KOPT-K1 (cell line): ENCODE data around the gene ACAP3.

ENCODE experiments used
- H3K27ac ChIP-seq: fragments of 200-600 bp; sonication (generic); 2 replicates; pipeline ENCODE4 v1.5.1; 2016; ENCODE audit warnings: antibody characterized with exemption, mild to moderate bottlenecking, low read depth, low read length; ENCODE audit not compliant: poor library complexity, severe bottlenecking
- H3K36me3 ChIP-seq: fragments of 200-600 bp; sonication (generic); 2 replicates; pipeline ENCODE4 v1.5.1; 2017; ENCODE audit warnings: antibody characterized with exemption, mild to moderate bottlenecking, low read length, moderate library complexity; ENCODE audit not compliant: insufficient read depth
- H3K9me3 ChIP-seq: fragments of 200-600 bp; sonication (generic); 2 replicates; pipeline ENCODE4 v1.5.1; 2017; ENCODE audit warnings: antibody characterized with exemption, low read length, mild to moderate bottlenecking; ENCODE audit not compliant: insufficient read depth, poor library complexity, severe bottlenecking

The ACAP3 gene

GRCh38 chr1:1336931-1337792, 29.4 kb upstream of the ACAP3 start:
- peaks cover 28% of the 10 kb centered on the region; the same call in 1 of the 2 replicates for H3K36me3 ChIP-seq
- no peak overlapping the region for H3K27ac ChIP-seq
- H3K9me3 ChIP-seq: no peaks in the 10 kb centered on the region

GRCh38 chr1:1336446-1336845, 28.7 kb upstream of the ACAP3 start:
- Histone ChIP-seq H3K36me3 (peaks cover 24% of the 10 kb centered on the region; the same call in 1 of the 2 replicates), H3K27ac (no peak overlapping the region), H3K9me3 (no peaks in the 10 kb centered on the region)

GRCh38 chr1:1335792-1336248, 28.1 kb upstream of the ACAP3 start:
- peaks cover 18% of the 10 kb centered on the region; the same call in 1 of the 2 replicates for H3K36me3 ChIP-seq
- no peaks in the 10 kb centered on the region for H3K9me3 ChIP-seq

GRCh38 chr1:1335283-1335682, 27.6 kb upstream of the ACAP3 start:
- Histone ChIP-seq H3K36me3 (peaks cover 16% of the 10 kb centered on the region; the same call in 1 of the 2 replicates), H3K9me3 (no peaks in the 10 kb centered on the region), H3K27ac (no peak overlapping the region)

More at GRCh38 chr1:1335792-1336248, 28.1 kb upstream of the ACAP3 start:
- no peak overlapping the region for H3K27ac ChIP-seq

DNA sequence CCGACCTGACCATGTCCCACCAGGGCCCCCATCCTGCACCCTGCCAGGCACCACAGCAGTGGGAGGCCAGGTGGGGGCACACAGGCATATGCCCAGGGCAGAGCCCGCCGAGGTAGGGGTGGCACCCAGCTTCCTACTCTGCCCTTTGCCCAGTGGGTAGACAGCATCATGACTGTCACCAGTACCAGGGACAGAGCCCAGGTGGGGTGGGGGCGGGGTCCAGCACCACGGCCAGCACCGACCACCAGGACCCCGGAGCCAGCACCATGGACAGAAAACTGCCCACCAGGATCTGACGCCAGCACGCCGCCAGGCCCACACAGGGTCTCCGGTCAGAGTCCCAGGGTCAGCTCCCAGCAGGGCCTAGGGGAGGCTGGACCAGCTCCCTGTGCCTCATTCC, 27.1 kb upstream of the ACAP3 start:
- peaks cover 13% of the 10 kb centered on the region; the same call in 1 of the 2 replicates for H3K36me3 ChIP-seq
- H3K9me3 ChIP-seq: peaks cover 4% of the 10 kb centered on the region
- H3K27ac ChIP-seq: no peak overlapping the region

GRCh38 chr1:1333551-1334241, 26.0 kb upstream of the ACAP3 start:
- peaks cover 4% of the 10 kb centered on the region for H3K9me3 ChIP-seq
- no peak overlapping the region for H3K27ac ChIP-seq
- H3K36me3 ChIP-seq: peaks cover 9% of the 10 kb centered on the region; the same call in 1 of the 2 replicates

- Histone ChIP-seq H3K9me3 (peaks cover 4% of the 10 kb centered on the region), H3K27ac (no peak overlapping the region), H3K36me3 (peaks cover 5% of the 10 kb centered on the region; the same call in 1 of the 2 replicates)
Observed at GRCh38 chr1:1332774-1333480, 25.2 kb upstream of the ACAP3 start.

DNA sequence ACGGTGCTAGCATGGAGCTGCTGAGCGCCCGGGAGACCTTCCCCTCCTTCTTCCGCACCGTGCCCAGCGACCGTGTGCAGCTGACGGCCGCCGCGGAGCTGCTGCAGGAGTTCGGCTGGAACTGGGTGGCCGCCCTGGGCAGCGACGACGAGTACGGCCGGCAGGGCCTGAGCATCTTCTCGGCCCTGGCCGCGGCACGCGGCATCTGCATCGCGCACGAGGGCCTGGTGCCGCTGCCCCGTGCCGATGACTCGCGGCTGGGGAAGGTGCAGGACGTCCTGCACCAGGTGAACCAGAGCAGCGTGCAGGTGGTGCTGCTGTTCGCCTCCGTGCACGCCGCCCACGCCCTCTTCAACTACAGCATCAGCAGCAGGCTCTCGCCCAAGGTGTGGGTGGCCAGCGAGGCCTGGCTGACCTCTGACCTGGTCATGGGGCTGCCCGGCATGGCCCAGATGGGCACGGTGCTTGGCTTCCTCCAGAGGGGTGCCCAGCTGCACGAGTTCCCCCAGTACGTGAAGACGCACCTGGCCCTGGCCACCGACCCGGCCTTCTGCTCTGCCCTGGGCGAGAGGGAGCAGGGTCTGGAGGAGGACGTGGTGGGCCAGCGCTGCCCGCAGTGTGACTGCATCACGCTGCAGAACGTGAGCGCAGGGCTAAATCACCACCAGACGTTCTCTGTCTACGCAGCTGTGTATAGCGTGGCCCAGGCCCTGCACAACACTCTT, 24.5 kb upstream of the ACAP3 start:
- Histone ChIP-seq H3K27ac (no peak overlapping the region), H3K36me3 (0 out of 2 replicates have a peak, but pooled peaks cover under 1% of the 10 kb centered on the region), H3K9me3 (peaks cover 4% of the 10 kb centered on the region)

DNA sequence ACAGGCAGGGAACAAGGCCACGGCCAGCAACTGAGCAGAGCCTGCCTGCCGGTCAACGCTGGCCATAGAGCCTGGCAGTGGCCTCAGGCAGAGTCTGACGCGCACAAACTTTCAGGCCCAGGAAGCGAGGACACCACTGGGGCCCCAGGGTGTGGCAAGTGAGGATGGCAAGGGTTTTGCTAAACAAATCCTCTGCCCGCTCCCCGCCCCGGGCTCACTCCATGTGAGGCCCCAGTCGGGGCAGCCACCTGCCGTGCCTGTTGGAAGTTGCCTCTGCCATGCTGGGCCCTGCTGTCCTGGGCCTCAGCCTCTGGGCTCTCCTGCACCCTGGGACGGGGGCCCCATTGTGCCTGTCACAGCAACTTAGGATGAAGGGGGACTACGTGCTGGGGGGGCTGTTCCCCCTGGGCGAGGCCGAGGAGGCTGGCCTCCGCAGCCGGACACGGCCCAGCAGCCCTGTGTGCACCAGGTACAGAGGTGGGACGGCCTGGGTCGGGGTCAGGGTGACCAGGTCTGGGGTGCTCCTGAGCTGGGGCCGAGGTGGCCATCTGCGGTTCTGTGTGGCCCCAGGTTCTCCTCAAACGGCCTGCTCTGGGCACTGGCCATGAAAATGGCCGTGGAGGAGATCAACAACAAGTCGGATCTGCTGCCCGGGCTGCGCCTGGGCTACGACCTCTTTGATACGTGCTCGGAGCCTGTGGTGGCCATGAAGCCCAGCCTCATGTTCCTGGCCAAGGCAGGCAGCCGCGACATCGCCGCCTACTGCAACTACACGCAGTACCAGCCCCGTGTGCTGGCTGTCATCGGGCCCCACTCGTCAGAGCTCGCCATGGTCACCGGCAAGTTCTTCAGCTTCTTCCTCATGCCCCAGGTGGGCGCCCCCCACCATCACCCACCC, 23.6 kb upstream of the ACAP3 start, which contains the start of gene TAS1R3:
Gene TAS1R3 (plus strand): TSS at position 213 of the 898 bp plus-strand sequence. CDS start 66 bp downstream, at position 279.
- Histone ChIP-seq H3K27ac (no peak within 1 kb of the TSS), H3K9me3 (peaks cover 4% of the 10 kb centered on the region)

DNA sequence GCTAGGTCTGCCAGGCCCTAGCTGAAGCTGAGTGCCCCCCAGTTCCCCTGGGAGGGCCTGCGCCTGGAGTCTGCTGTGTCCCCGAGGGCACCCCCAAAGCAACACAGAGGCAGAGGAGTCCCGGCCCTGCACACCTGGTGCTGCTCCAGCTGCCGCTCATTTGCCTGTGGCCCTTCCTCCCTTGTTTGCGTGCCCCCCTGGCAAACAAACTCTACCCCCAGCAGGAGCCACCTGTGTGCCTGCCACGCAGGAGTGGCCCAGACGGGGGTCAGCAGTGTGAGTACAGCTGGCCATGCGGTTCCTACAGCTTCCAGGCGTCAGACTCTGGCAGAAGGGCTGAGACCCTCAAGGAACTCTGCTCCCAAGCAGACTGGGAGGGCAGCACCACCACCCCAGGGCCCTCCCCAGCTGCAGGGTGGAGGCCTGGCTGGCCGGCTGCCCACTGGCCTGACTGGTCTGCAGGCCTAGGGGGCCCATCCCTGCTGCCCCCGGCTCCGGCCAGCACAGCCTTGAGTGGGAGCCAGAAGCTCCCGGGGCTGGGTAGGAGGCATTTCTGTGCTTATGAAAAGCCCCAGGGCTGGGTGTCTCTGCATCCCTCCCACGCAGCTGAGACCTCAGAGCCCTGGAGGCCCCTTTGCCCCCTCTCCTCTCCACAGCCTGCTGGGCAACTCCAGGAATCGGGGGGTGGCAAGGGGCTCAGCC, 22.8 kb upstream of the ACAP3 start:
- Histone ChIP-seq H3K27ac (no peak overlapping the region), H3K9me3 (peaks cover 4% of the 10 kb centered on the region), H3K36me3 (no peaks in the 10 kb centered on the region)

More for the DNA sequence above, 23.6 kb upstream of the ACAP3 start, which contains the start of gene TAS1R3:
- no peaks in the 10 kb centered on the region for H3K36me3 ChIP-seq

- Histone ChIP-seq H3K36me3 (no peaks in the 10 kb centered on the region), H3K27ac (no peak overlapping the region), H3K9me3 (peaks cover 4% of the 10 kb centered on the region)
Observed at GRCh38 chr1:1329304-1330210, 21.8 kb upstream of the ACAP3 start.

DNA sequence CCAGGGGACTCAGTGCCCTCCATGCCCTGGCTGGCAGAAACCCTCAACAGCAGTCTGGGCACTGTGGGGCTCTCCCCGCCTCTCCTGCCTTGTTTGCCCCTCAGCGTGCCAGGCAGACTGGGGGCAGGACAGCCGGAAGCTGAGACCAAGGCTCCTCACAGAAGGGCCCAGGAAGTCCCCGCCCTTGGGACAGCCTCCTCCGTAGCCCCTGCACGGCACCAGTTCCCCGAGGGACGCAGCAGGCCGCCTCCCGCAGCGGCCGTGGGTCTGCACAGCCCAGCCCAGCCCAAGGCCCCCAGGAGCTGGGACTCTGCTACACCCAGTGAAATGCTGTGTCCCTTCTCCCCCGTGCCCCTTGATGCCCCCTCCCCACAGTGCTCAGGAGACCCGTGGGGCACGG, 20.5 kb upstream of the ACAP3 start:
- no peaks in the 10 kb centered on the region; the same call in 1 of the 2 replicates for H3K36me3 ChIP-seq
- no peak overlapping the region for H3K27ac ChIP-seq
- peaks cover 4% of the 10 kb centered on the region for H3K9me3 ChIP-seq
